Ascending aorta (tissue), 2 donors: ENCODE results near the gene MS4A15. TPM values are rescaled to one million over a fixed set of nuclear protein-coding genes. Genes with fewer than 3 reads are reported as not detected.
"Not testable (repeated sequence)": the region's sequence is repeated elsewhere in the genome, so short reads cannot be mapped to it uniquely, and the experiment has no call there.

ENCODE experiments used
- DNase-seq, 2 donors: peaks; one replicate each; pipeline ENCODE4 v3.0.0-alpha.2; 2019; ENCODE audit warnings: low spot score in 2 of 2
- H3K27ac ChIP-seq, 2 donors: fragments of 200-600 bp; sonication (generic); one replicate each; pipeline ENCODE4 v1.5.1; 2016 to 2017; ENCODE audit warnings: mild to moderate bottlenecking in 1 of 2
- H3K27me3 ChIP-seq: fragments of 200-600 bp; sonication (generic); one replicate; pipeline ENCODE4 v1.5.1; 2017
- H3K36me3 ChIP-seq, 2 donors: fragments of 200-600 bp; sonication (generic); one replicate each; pipeline ENCODE4 v1.5.1; 2016
- H3K4me1 ChIP-seq, 2 donors: fragments of 200-600 bp; sonication (generic); one replicate each; pipeline ENCODE4 v1.5.1; 2016 to 2017; ENCODE audit warnings: mild to moderate bottlenecking in 1 of 2
- H3K4me3 ChIP-seq, 2 donors: fragments of 200-600 bp; sonication (generic); one replicate each; pipeline ENCODE4 v1.5.1; 2016 to 2017; ENCODE audit warnings: mild to moderate bottlenecking in 1 of 2
- H3K9me3 ChIP-seq, 2 donors: fragments of 200-600 bp; sonication (generic); one replicate each; pipeline ENCODE4 v1.5.1; 2016
- intact Hi-C: fragments of 100-400 bp; cut with DNase I; formaldehyde crosslinking; loops from one replicate; pipeline ENCODE4 v1.15.1; 2023
- total RNA-seq: library from RNA; depleted of rRNA; stranded (reverse); fragments of >200 nt; gene quantifications from one replicate; pipeline ENCODE4 v1.1.0, GENCODE V29; 2016
- TF ChIP-seq, protein P1 (sequence below), 3 experiments: fragments of 200-600 bp in 2 of 3; fragments of 450-650 bp in 1 of 3; sonication (generic) in 2 of 3; IDR thresholded peaks; one replicate each; pipeline ENCODE4 v1.5.1; 2016 to 2019; ENCODE audit warnings: antibody characterized with exemption in 3 of 3, mild to moderate bottlenecking in 1 of 3, moderate library complexity in 1 of 3

The MS4A15 gene
- total RNA-seq, 1 donor from 2014 or later: not detected

DNA sequence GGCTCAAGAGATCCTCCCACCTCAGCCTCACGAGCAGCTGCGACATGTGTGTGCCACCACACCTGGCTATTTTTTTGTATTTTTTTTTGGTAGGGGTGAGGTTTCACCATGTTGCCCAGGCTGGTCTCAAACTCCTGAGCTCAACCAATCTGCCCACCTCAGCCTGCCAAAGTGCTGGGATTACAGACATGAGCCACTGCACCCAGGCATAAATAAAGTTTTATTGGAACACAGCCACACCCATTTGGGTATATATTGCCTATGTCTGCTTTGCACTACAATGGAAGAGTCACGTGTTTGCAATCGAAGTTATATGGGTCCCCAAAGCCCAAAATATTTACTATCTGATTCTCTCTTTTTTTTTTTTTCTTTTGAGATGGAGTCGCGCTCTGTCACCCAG lies 1.8 kb upstream of the MS4A15 start:
- intact Hi-C loops: no loop called here
- TF ChIP-seq, protein P1, sequence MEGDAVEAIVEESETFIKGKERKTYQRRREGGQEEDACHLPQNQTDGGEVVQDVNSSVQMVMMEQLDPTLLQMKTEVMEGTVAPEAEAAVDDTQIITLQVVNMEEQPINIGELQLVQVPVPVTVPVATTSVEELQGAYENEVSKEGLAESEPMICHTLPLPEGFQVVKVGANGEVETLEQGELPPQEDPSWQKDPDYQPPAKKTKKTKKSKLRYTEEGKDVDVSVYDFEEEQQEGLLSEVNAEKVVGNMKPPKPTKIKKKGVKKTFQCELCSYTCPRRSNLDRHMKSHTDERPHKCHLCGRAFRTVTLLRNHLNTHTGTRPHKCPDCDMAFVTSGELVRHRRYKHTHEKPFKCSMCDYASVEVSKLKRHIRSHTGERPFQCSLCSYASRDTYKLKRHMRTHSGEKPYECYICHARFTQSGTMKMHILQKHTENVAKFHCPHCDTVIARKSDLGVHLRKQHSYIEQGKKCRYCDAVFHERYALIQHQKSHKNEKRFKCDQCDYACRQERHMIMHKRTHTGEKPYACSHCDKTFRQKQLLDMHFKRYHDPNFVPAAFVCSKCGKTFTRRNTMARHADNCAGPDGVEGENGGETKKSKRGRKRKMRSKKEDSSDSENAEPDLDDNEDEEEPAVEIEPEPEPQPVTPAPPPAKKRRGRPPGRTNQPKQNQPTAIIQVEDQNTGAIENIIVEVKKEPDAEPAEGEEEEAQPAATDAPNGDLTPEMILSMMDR (IDR thresholded peaks at IDR 0.05): no peak
- Histone ChIP-seq H3K4me3 (no peak overlapping the region), H3K4me1 (no peaks in the 10 kb centered on the region), H3K27me3 (no peaks in the 10 kb centered on the region), H3K27ac (no peak overlapping the region), H3K36me3 (no peaks in the 10 kb centered on the region), H3K9me3 (no peaks in the 10 kb centered on the region)
- no peak for DNase-seq

DNA sequence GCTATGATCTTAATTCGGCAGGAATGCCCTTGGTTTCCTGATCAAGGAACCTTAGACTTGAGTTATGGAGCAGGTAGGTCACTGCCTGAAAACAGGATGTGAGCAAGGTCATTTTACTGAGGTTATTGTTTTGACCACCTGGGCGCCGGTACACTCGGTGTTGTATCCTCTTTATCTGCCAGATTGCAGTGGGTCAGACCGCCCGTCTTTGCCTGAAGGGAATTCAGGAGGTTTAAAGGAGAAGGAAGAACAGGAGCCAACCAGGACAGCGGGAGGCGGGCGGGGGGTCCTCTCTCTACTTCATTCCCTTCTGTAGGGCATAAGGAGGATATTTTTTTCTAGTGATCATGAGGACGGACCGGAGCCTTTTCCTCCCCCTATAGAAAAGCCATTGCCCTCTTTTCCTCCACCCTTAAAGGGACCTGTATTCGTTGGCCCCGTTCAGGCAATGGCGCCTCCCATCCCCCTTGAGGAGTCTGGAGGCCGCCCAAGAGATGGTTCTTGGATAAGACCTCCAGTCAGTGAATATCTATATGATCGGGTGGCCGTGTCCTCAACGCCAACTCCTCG lies 649 bp downstream of the MS4A15 start:
- intact Hi-C loops: no loop called here

DNA sequence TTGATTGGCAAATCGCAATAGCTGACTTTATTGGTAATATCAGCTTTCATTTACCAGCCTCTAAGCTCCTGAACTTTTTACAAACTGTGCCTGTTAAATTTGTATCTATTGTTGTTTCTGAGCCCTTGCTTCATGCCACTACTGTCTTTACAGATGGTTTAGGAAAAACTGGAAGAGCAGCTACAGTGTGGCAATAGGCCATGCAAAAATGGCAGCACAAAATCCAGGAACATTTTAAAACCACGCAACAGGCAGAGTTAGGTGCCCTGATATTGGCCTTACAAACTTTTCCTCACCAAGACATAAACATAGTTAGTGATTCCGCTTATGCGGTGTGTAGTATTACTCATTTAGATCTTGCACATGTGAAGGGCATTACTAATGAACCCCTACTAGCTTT lies 2.0 kb downstream of the MS4A15 start:
- intact Hi-C loops: not testable (repeated sequence)

More for the DNA sequence above, 649 bp downstream of the MS4A15 start:
- TF ChIP-seq, protein P1 (IDR thresholded peaks at IDR 0.05): no peak
- no peak for DNase-seq
- Histone ChIP-seq H3K4me3 (no peak overlapping the region), H3K27ac (no peak overlapping the region), H3K4me1 (no peaks in the 10 kb centered on the region), H3K27me3 (no peaks in the 10 kb centered on the region), H3K9me3 (no peaks in the 10 kb centered on the region), H3K36me3 (no peaks in the 10 kb centered on the region)

DNA sequence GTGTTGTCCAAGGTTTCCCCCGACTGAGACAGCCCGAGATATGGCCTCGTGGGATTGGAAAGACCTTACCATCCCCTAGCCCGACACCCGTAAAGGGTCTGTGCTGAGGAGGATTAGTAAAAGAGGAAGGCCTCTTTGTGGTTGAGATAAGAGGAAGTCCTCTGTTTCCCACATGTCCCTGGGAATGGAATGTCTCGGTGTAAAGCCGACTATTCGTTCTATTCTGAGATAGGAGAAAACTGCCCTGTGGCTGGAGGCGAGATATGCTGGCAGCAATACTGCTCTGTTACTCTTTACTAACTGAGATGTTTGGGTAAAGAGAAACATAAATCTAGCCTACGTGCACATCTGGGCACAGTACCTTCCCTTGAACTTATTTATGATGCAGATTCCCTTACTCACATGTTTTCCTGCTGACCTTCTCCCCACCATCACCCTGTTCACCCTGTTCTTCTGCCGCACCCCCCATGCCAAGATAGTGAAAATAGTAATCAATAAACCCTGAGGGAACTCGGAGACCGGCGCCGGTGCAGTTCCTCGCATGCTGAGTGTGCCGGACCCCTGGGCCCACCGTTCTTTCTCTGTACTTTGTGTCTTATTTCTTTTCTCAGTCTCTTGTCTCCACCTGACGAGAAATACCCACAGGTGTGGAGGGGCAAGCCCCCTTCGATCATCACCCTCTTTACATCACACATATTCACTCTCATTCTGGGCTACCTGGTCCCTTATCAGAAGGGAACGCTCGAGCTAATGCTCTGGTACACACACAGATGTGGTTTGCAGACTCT lies 3.0 kb downstream of the MS4A15 start:
- intact Hi-C loops, DNase-seq, H3K36me3 ChIP-seq, H3K27me3 ChIP-seq, H3K4me3 ChIP-seq, H3K27ac ChIP-seq, H3K9me3 ChIP-seq, H3K4me1 ChIP-seq: not testable (repeated sequence)

More for the DNA sequence above, 2.0 kb downstream of the MS4A15 start:
- DNase-seq, H3K9me3 ChIP-seq, H3K4me3 ChIP-seq, H3K27me3 ChIP-seq, H3K36me3 ChIP-seq, H3K27ac ChIP-seq, H3K4me1 ChIP-seq: not testable (repeated sequence)

DNA sequence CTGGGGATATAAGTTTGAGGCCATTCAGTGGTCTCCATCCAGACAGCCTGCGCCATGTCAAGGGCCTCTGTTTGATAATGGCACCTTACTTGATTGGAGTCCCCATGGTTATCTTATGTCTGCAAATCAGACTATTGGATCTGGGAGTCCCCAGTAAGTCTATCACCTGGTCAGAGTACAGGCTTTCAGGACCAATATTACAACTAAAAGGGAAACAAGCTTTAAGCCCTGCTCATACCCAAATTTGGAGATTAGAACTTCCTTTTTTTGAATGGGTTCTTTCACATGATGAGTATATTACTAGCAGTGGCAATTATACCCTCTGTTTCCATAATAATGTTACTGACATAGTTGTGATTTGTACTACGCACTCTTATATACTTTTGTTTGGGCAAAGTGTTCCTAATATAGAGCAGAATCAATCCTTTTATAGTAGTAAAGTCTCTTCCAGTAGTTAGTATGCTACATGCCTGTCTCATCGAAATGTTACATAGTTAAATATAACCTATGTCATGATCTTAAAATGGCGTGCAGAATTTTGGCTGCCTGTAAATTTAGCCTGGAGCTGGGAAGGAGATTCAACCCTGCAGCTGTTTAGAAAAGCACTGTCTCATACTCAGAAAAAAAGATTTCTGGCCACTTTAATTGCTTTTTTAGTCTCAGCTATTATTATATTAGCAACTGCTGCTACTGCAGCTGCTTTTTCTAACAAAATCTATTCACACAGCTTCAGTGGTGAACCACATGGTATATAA lies 4.9 kb downstream of the MS4A15 start:
- Histone ChIP-seq H3K36me3 (no peaks in the 10 kb centered on the region), H3K27ac (no peak overlapping the region), H3K4me1 (no peaks in the 10 kb centered on the region), H3K27me3 (no peaks in the 10 kb centered on the region), H3K9me3 (no peaks in the 10 kb centered on the region), H3K4me3 (no peak overlapping the region)
- TF ChIP-seq, protein P1 (IDR thresholded peaks at IDR 0.05): no peak
- intact Hi-C loops: no loop called here
- DNase-seq: no peak

DNA sequence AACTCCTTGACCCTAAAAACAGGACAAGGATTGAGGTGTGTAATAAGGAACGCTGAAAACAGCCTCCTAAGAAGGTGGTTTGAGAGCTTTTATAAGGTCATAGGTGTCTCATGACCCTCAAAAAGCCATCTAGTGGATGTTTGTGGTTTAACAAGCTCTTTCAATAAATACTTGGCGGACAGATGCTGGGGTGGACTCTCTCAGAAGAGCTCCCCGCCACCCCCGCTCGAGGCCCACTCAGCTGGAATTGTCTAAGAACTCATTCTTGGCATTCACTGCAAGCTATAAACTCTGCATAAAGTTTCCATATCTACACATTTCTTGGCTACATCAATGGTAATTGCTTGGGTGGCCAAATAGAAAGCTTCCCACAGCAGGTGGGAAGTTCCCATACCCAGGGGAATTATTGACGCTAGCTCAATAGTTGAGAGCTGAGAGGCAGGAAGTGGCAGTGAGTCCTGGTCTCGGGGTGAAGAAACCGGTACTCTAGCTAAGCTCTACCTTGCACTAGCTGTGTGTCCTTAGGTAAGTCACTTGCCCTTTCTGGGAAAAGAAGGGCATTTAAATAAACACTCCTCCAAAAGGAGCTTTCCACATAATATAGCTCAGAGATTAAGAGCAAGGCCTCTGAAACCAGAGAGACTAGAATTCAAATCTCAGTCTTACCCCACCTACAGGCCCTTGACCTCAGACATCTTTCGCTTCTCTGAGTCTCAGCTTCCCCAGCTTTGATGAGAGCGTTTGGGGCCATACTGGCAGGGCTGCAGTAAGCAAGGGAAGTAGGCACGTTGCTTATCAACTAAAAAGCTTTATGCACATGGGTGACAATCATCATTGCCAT lies 6.4 kb downstream of the MS4A15 start:
- Histone ChIP-seq H3K4me1 (no peaks in the 10 kb centered on the region), H3K36me3 (no peaks in the 10 kb centered on the region), H3K9me3 (no peaks in the 10 kb centered on the region), H3K4me3 (no peak overlapping the region), H3K27me3 (no peaks in the 10 kb centered on the region), H3K27ac (no peak overlapping the region)
- intact Hi-C loops: no loop called here
- TF ChIP-seq, protein P1 (IDR thresholded peaks at IDR 0.05): no peak
- DNase-seq: no peak
